ENCODE data around the gene EPHA10.
A peak's percentile ranks its signal among the peaks of the same experiment; 100 is the strongest.

Gene EPHA10

DNA sequence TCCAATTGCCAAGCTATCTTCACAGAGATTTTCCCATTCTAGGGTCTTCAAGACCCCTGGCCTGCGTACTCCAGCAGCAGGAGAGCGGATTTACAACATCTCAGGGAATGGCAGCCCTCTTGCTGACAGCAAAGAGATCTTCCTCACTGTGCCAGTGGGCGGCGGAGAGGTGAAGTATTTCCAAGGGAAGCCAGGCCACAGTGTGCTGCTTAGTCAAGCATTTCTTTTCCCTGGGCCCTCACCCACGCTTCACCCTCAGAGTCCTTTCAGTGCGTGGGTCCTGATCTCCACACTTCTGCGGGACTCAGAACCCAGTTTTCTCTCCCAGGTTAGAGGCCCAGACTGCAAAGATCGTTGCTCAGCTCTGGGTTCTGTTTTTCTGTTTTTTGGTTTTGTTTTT is 59.5 kb downstream of the EPHA10 start:
- TF ChIP-seq ZNF8 (CRISPR knock-in tag; IDR thresholded peaks at IDR 0.05) (no peak), ZNF70 (CRISPR knock-in tag; IDR thresholded peaks at IDR 0.05) (no peak), ZFP30 (CRISPR knock-in tag; IDR thresholded peaks at IDR 0.05) (no peak)

DNA sequence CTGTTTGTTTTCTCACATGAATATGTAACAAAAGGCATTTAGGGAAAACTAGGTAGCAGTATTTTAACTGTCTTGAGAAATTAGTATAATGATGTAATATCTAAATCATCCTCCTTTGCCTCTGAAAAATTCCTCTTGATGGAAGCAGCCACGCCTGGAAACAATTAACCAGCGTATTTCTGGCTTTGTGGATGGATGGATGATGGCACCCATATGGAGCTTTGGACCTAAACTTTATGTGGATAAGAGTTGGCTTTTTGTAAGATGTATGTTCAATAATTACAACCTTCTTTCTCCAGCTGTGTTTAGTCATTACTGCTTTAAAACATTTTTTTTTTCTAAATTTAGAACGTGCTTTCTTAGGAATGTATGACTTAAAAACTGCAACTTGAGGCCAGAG is 60.0 kb downstream of the EPHA10 start:
- ATAC-seq: peak; percentile 52
- TF ChIP-seq CSDC2 (CRISPR knock-in tag; IDR thresholded peaks at IDR 0.05) (no peak), RARB (CRISPR knock-in tag; IDR thresholded peaks at IDR 0.05) (no peak), ISL1 (CRISPR knock-in tag; IDR thresholded peaks at IDR 0.05) (no peak)

More for the DNA sequence above, 59.5 kb downstream of the EPHA10 start:
- peak; percentile 15; the same call in 2 of the 3 replicates for ATAC-seq

GRCh38 chr1:37703061-37703460 is 61.9 kb downstream of the EPHA10 start:
- TF ChIP-seq BACH2 (CRISPR knock-in tag; IDR thresholded peaks at IDR 0.05; ENCODE audit: borderline replicate concordance) (no peak), TCF4 (CRISPR knock-in tag; IDR thresholded peaks at IDR 0.05; ENCODE audit: borderline replicate concordance) (no peak), OSR1 (CRISPR knock-in tag; IDR thresholded peaks at IDR 0.05) (no peak), ZNF8 (CRISPR knock-in tag; IDR thresholded peaks at IDR 0.05) (no peak), ARNTL (CRISPR knock-in tag; IDR thresholded peaks at IDR 0.05; ENCODE audit: borderline replicate concordance, low read depth) (no peak), CSDC2 (CRISPR knock-in tag; IDR thresholded peaks at IDR 0.05) (no peak), TOX (CRISPR knock-in tag; IDR thresholded peaks at IDR 0.05; ENCODE audit: borderline replicate concordance) (no peak), PATZ1 (CRISPR knock-in tag; IDR thresholded peaks at IDR 0.05; ENCODE audit: borderline replicate concordance) (no peak), RARB (CRISPR knock-in tag; IDR thresholded peaks at IDR 0.05) (no peak), ESRRG (CRISPR knock-in tag; IDR thresholded peaks at IDR 0.05) (no peak), ISL1 (CRISPR knock-in tag; IDR thresholded peaks at IDR 0.05) (no peak), ZFP30 (CRISPR knock-in tag; IDR thresholded peaks at IDR 0.05) (no peak), ZC3H10 (CRISPR knock-in tag; IDR thresholded peaks at IDR 0.05) (no peak), CSRNP3 (CRISPR knock-in tag; IDR thresholded peaks at IDR 0.05) (no peak), ZNF565 (CRISPR knock-in tag; conservative IDR thresholded peaks at IDR 0.05; ENCODE audit: low read depth) (no peak), SNAI2 (CRISPR knock-in tag; IDR thresholded peaks at IDR 0.05) (no peak), PPARA (CRISPR knock-in tag; IDR thresholded peaks at IDR 0.05; ENCODE audit: borderline replicate concordance) (no peak), ZNF70 (CRISPR knock-in tag; IDR thresholded peaks at IDR 0.05) (no peak)
- TF ChIP-seq, protein P1, sequence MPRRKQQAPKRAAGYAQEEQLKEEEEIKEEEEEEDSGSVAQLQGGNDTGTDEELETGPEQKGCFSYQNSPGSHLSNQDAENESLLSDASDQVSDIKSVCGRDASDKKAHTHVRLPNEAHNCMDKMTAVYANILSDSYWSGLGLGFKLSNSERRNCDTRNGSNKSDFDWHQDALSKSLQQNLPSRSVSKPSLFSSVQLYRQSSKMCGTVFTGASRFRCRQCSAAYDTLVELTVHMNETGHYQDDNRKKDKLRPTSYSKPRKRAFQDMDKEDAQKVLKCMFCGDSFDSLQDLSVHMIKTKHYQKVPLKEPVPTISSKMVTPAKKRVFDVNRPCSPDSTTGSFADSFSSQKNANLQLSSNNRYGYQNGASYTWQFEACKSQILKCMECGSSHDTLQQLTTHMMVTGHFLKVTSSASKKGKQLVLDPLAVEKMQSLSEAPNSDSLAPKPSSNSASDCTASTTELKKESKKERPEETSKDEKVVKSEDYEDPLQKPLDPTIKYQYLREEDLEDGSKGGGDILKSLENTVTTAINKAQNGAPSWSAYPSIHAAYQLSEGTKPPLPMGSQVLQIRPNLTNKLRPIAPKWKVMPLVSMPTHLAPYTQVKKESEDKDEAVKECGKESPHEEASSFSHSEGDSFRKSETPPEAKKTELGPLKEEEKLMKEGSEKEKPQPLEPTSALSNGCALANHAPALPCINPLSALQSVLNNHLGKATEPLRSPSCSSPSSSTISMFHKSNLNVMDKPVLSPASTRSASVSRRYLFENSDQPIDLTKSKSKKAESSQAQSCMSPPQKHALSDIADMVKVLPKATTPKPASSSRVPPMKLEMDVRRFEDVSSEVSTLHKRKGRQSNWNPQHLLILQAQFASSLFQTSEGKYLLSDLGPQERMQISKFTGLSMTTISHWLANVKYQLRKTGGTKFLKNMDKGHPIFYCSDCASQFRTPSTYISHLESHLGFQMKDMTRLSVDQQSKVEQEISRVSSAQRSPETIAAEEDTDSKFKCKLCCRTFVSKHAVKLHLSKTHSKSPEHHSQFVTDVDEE (CRISPR knock-in tag; IDR thresholded peaks at IDR 0.05): no peak
- TF ChIP-seq, protein P2, sequence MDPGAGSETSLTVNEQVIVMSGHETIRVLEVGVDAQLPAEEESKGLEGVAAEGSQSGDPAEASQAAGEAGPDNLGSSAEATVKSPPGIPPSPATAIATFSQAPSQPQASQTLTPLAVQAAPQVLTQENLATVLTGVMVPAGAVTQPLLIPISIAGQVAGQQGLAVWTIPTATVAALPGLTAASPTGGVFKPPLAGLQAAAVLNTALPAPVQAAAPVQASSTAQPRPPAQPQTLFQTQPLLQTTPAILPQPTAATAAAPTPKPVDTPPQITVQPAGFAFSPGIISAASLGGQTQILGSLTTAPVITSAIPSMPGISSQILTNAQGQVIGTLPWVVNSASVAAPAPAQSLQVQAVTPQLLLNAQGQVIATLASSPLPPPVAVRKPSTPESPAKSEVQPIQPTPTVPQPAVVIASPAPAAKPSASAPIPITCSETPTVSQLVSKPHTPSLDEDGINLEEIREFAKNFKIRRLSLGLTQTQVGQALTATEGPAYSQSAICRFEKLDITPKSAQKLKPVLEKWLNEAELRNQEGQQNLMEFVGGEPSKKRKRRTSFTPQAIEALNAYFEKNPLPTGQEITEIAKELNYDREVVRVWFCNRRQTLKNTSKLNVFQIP (CRISPR knock-in tag; IDR thresholded peaks at IDR 0.05; ENCODE audit: borderline replicate concordance, low read depth): no peak
- ATAC-seq: no peak

GRCh38 chr1:37701051-37701450 is 63.9 kb downstream of the EPHA10 start:
- TF ChIP-seq, protein P1 (CRISPR knock-in tag; IDR thresholded peaks at IDR 0.05): no peak
- TF ChIP-seq ZNF565 (CRISPR knock-in tag; conservative IDR thresholded peaks at IDR 0.05; ENCODE audit: low read depth) (no peak), ISL1 (CRISPR knock-in tag; IDR thresholded peaks at IDR 0.05) (no peak), ESRRG (CRISPR knock-in tag; IDR thresholded peaks at IDR 0.05) (no peak), TCF4 (CRISPR knock-in tag; IDR thresholded peaks at IDR 0.05; ENCODE audit: borderline replicate concordance) (no peak), TOX (CRISPR knock-in tag; IDR thresholded peaks at IDR 0.05; ENCODE audit: borderline replicate concordance) (no peak), CSRNP3 (CRISPR knock-in tag; IDR thresholded peaks at IDR 0.05) (no peak), ZNF8 (CRISPR knock-in tag; IDR thresholded peaks at IDR 0.05) (no peak), ZFP3 (CRISPR knock-in tag; IDR thresholded peaks at IDR 0.05) (no peak), OSR1 (CRISPR knock-in tag; IDR thresholded peaks at IDR 0.05) (no peak), ZFP30 (CRISPR knock-in tag; IDR thresholded peaks at IDR 0.05) (no peak)
- ATAC-seq: no peak
